Lower lobe of right lung (tissue), 2 donors: ENCODE data around the gene TGFB3. TPM values are rescaled to one million over a fixed set of nuclear protein-coding genes. Genes with fewer than 3 reads are reported as not detected.
"Not testable (repeated sequence)": the region's sequence is repeated elsewhere in the genome, so short reads cannot be mapped to it uniquely, and the experiment has no call there.

Source experiments
- ATAC-seq, 2 donors: fragments of 200-7000 bp; cut with Tn5 transposase; one replicate each; pipeline ENCODE4 v1.9.1; 2020 to 2022; ENCODE audit warnings: mild to moderate bottlenecking in 2 of 2, moderate library complexity in 2 of 2
- DNase-seq: peaks from one replicate; pipeline ENCODE4 v3.0.0-alpha.2; 2020
- H3K27ac ChIP-seq: fragments of 200-600 bp; one replicate; pipeline ENCODE4 v1.8.0; 2022
- H3K27me3 ChIP-seq: fragments of 200-600 bp; one replicate; pipeline ENCODE4 v1.8.0; 2022; ENCODE audit warnings: low read depth
- H3K36me3 ChIP-seq: fragments of 200-600 bp; one replicate; pipeline ENCODE4 v1.8.0; 2022; ENCODE audit warnings: mild to moderate bottlenecking
- H3K4me1 ChIP-seq: fragments of 200-600 bp; one replicate; pipeline ENCODE4 v1.8.0; 2022
- H3K4me3 ChIP-seq: fragments of 200-600 bp; one replicate; pipeline ENCODE4 v1.8.0; 2022; ENCODE audit warnings: mild to moderate bottlenecking
- H3K9me3 ChIP-seq: fragments of 200-600 bp; one replicate; pipeline ENCODE4 v1.8.0; 2022
- intact Hi-C: fragments of 100-400 bp; cut with DNase I; formaldehyde crosslinking; loops from one replicate; pipeline ENCODE4 v1.11.0; 2022
- total RNA-seq: library from RNA; stranded (reverse); fragmentation: NEBNext Ultra II Directional; extraction: Animal tissue kit (Norgen Biotek cat#: 25700); gene quantifications from one replicate; pipeline ENCODE4 v1.2.1, GENCODE V29; 2021
- TF ChIP-seq, protein P1 (sequence below): fragments of 200-600 bp; IDR thresholded peaks from one replicate; pipeline ENCODE4 v1.8.0; 2022; ENCODE audit warnings: antibody characterized with exemption, mild to moderate bottlenecking
- donor health status: DM: no; HTN: yes; CAD: no; lungs with severe emphysema.

TGFB3 gene
- total RNA-seq, 1 donor from 2014 or later = 15.7 TPM

DNA sequence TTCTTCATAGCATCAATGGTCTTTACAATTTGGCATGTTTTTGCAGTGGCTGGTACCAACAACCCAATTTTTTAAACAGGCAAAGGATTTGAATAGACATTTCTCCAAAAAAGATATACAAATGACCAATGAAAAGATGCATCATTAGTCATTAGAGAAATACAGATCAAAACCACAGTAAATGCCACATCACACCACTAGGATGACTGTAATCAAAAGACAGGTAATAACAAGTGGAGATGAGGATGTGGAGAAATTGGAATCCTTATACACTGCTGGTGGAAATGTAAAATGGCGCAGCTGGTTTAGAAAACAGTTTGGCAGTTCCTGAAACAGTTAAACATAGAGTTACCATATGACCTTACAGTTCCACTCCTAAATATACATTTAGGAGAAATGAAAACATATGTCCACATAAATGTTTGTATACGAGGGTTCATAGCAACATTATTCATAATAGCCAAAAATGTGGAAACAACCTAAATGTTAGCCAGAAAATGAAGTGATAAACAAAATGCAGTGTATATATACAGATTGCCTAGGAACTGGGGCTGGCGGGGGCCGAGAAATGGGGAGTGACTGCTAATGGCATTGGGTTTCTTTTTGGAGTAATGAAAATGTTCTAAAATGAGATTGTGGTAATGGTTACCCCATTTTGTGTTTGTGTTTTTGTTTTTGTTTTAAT lies 55.2 kb downstream of the TGFB3 start:
- Histone ChIP-seq H3K36me3 (no peaks in the 10 kb centered on the region), H3K9me3 (no peaks in the 10 kb centered on the region), H3K4me1 (no peaks in the 10 kb centered on the region), H3K4me3 (no peak overlapping the region), H3K27ac (no peak overlapping the region), H3K27me3 (no peaks in the 10 kb centered on the region)
- TF ChIP-seq, protein P1, sequence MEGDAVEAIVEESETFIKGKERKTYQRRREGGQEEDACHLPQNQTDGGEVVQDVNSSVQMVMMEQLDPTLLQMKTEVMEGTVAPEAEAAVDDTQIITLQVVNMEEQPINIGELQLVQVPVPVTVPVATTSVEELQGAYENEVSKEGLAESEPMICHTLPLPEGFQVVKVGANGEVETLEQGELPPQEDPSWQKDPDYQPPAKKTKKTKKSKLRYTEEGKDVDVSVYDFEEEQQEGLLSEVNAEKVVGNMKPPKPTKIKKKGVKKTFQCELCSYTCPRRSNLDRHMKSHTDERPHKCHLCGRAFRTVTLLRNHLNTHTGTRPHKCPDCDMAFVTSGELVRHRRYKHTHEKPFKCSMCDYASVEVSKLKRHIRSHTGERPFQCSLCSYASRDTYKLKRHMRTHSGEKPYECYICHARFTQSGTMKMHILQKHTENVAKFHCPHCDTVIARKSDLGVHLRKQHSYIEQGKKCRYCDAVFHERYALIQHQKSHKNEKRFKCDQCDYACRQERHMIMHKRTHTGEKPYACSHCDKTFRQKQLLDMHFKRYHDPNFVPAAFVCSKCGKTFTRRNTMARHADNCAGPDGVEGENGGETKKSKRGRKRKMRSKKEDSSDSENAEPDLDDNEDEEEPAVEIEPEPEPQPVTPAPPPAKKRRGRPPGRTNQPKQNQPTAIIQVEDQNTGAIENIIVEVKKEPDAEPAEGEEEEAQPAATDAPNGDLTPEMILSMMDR = no peak
- no peak for ATAC-seq
- DNase-seq = no peak
- intact Hi-C loops = no loop called here

DNA sequence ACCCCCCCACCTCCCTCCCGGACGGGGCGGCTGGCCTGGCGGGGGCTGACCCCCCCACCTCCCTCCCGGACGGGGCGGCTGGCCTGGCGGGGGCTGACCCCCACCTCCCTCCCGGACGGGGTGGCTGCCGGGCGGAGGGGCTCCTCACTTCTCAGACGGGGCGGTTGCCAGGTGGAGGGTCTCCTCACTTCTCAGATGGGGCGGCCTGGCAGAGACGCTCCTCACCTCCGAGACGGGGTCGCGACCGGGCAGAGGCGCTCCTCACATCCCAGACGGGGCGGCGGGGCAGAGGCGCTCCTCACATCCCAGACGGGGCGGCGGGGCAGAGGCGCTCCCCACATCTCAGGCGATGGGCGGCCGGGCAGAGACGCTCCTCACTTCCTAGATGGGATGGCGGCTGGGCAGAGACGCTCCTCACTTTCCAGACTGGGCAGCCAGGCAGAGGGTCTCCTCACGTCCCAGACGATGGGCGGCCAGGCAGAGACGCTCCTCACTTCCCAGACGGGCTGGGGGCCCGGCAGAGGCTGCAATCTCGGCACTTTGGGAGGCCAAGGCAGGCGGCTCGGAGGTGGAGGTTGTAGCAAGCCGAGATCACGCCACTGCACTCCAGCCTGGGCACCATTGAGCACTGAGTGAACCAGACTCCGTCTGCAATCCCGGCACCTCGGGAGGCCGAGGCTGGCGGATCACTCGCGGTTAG lies 56.5 kb downstream of the TGFB3 start:
- ATAC-seq, intact Hi-C loops, H3K36me3 ChIP-seq, H3K9me3 ChIP-seq, H3K27ac ChIP-seq, H3K27me3 ChIP-seq, H3K4me1 ChIP-seq, H3K4me3 ChIP-seq, DNase-seq: not testable (repeated sequence)

DNA sequence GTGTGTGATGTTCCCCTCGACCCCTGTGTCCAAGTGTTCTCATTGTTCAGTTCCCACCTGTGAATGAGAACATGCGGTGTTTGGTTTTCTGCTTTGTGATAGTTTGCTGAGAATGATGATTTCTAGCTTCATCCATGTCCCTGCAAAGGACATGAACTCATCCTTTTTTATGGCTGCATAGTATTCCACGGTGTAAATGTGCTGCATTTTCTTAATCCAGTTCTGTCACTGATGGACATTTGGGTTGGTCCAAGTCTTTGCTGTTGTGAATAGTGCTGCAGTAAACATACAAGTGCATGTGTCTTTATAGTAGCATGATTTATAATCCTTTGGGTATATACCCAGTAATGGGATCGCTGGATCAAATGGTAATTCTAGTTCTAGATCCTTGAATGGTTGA lies 61.4 kb downstream of the TGFB3 start:
- H3K36me3 ChIP-seq, H3K4me1 ChIP-seq, H3K4me3 ChIP-seq, DNase-seq, H3K9me3 ChIP-seq, H3K27ac ChIP-seq, ATAC-seq, H3K27me3 ChIP-seq, intact Hi-C loops: not testable (repeated sequence)

DNA sequence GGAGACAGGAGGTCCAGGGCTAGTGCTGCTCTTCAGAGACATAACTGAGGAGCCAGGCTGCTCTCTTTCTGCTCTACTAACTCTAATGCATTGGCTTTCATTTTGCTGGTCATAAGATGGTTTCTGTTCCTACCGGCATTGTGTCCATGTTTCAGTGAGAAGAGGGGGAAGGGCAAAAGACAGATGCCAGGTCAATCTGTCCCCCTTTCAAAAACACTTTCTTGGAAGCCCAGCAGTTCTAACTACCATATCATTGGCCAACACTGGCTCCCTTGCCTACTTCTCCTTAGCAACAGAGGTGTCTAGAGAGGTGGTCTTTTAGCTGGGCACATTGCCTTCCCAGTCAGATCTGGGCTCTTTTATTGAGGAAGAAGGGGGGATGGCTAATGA lies 63.9 kb downstream of the TGFB3 start:
- no peaks in the 10 kb centered on the region for H3K36me3 ChIP-seq
- no peaks in the 10 kb centered on the region for H3K9me3 ChIP-seq
- no peak overlapping the region for H3K27ac ChIP-seq
- no peaks in the 10 kb centered on the region for H3K27me3 ChIP-seq
- no peaks in the 10 kb centered on the region for H3K4me1 ChIP-seq
- no peak overlapping the region for H3K4me3 ChIP-seq
- TF ChIP-seq, protein P1 = no peak
- DNase-seq (no peak), ATAC-seq (no peak)
- intact Hi-C loops = no loop called here

DNA sequence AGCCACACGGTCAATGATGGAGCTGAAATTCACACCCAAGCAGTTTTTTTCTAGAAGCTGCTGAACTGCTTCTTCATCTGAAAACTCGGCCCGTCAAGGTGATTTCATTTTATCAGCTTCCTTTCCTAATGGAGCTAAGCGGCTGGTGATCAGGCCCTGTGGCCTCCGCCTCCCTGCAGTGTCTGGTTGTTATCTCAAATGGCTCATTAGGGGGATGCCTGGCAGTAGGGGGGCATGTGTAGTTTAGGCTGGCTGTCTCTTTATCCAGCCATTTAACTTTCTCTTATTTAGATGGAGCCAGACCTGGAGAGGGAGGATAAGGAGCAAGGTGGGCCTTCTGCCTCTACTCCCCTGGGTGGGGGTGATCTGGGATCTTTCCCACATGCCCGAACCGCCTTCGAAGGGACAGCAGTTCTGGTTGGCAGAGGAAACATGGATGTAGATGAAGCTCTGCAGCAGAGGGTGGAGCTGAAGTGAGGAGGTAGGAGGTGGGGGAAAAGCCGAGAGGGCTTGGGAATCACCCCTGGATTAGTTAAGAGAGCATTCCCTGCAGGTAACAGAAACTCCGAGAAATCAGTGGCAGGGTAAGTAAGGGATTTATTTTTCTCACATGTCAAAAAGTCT lies 64.4 kb downstream of the TGFB3 start:
- Histone ChIP-seq H3K27me3 (no peaks in the 10 kb centered on the region), H3K9me3 (no peaks in the 10 kb centered on the region), H3K4me3 (no peak overlapping the region), H3K4me1 (no peaks in the 10 kb centered on the region), H3K27ac (no peak overlapping the region), H3K36me3 (no peaks in the 10 kb centered on the region)
- intact Hi-C loops = no loop called here
- no peak for DNase-seq
- TF ChIP-seq, protein P1 = no peak
- no peak for ATAC-seq

DNA sequence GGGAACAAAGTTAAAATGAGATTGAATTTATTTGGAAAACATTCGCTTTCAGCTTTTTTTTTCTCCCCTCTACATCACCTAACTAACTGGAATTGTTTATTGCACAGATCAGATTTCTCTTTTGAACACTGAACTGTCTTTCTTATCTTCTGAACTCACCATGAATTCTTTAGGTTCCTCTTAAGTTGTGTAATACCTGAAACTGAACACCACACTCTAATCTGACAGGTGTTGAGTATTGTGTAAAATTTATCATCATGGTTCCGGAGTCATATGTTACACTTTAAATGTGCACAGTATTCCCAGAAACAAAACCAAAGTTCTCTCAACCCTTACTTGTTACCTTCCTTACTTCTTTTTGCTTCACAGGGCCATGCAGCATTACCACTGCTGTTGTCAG lies 66.8 kb downstream of the TGFB3 start:
- TF ChIP-seq, protein P1 = no peak
- Histone ChIP-seq H3K36me3 (no peaks in the 10 kb centered on the region), H3K4me3 (no peak overlapping the region), H3K9me3 (no peaks in the 10 kb centered on the region), H3K27me3 (no peaks in the 10 kb centered on the region), H3K27ac (no peak overlapping the region), H3K4me1 (no peaks in the 10 kb centered on the region)
- ATAC-seq (no peak), DNase-seq (no peak)
- intact Hi-C loops = no loop called here
